ENCODE data around the gene FLNC.

FLNC gene

GRCh38 chr7:128830231-128831177 is at the start of gene FLNC:
Gene FLNC (plus strand): TSS chr7:128830406. CDS start chr7:128830638, 232 bp downstream.
- peak; percentile 79 for DNase-seq (ENCODE audit: low spot score)

GRCh38 chr7:128781126-128781525 is 49.1 kb upstream of the FLNC start:
- peak; percentile 88 for DNase-seq (ENCODE audit: low spot score)

GRCh38 chr7:128781851-128782250 is 48.4 kb upstream of the FLNC start:
- DNase-seq (ENCODE audit: low spot score) = peak; percentile 25

- DNase-seq (ENCODE audit: low spot score) = peak; percentile 85
Observed at GRCh38 chr7:128783143-128783861, 46.9 kb upstream of the FLNC start.

- no peak for DNase-seq (ENCODE audit: low spot score)
Observed at GRCh38 chr7:128785738-128786137, 44.5 kb upstream of the FLNC start.

GRCh38 chr7:128788446-128789412 is 41.5 kb upstream of the FLNC start:
- no peak for DNase-seq (ENCODE audit: low spot score)

- no peak for DNase-seq (ENCODE audit: low spot score)
Observed at GRCh38 chr7:128790315-128791041, 39.7 kb upstream of the FLNC start.

- DNase-seq (ENCODE audit: low spot score) = peak; percentile 84
Observed at GRCh38 chr7:128791121-128791971, 38.9 kb upstream of the FLNC start, which contains the start of gene CCDC136. Gene CCDC136 (plus strand): TSS chr7:128791968. CDS start chr7:128792412, 444 bp downstream.

GRCh38 chr7:128791972-128792327 is 38.3 kb upstream of the FLNC start:
- peak; percentile 47 for DNase-seq (ENCODE audit: low spot score)

- no peak for DNase-seq (ENCODE audit: low spot score)
Observed at GRCh38 chr7:128792471-128793180, 37.6 kb upstream of the FLNC start.

GRCh38 chr7:128793181-128793547 is 37.0 kb upstream of the FLNC start:
- DNase-seq (ENCODE audit: low spot score) = no peak

GRCh38 chr7:128794020-128794419 is 36.2 kb upstream of the FLNC start:
- DNase-seq (ENCODE audit: low spot score) = no peak

GRCh38 chr7:128794436-128794835 is 35.8 kb upstream of the FLNC start:
- DNase-seq (ENCODE audit: low spot score) = no peak

- no peak for DNase-seq (ENCODE audit: low spot score)
Observed at GRCh38 chr7:128795129-128795528, 35.1 kb upstream of the FLNC start.

GRCh38 chr7:128796327-128796726 is 33.9 kb upstream of the FLNC start:
- peak; percentile 27 for DNase-seq (ENCODE audit: low spot score)

- no peak for DNase-seq (ENCODE audit: low spot score)
Observed at GRCh38 chr7:128799451-128799850, 30.8 kb upstream of the FLNC start.

GRCh38 chr7:128800567-128800966 is 29.6 kb upstream of the FLNC start:
- no peak for DNase-seq (ENCODE audit: low spot score)

GRCh38 chr7:128801003-128801402 is 29.2 kb upstream of the FLNC start:
- DNase-seq (ENCODE audit: low spot score) = no peak

- DNase-seq (ENCODE audit: low spot score) = no peak
Observed at GRCh38 chr7:128801667-128802418, 28.4 kb upstream of the FLNC start.
